ENCODE results near the gene GPR132. TPM values are rescaled to one million over a fixed set of nuclear protein-coding genes. Genes with fewer than 3 reads are reported as not detected.

The GPR132 gene
- total RNA-seq, 1 donor from 2014 or later, result 0.29 TPM

DNA sequence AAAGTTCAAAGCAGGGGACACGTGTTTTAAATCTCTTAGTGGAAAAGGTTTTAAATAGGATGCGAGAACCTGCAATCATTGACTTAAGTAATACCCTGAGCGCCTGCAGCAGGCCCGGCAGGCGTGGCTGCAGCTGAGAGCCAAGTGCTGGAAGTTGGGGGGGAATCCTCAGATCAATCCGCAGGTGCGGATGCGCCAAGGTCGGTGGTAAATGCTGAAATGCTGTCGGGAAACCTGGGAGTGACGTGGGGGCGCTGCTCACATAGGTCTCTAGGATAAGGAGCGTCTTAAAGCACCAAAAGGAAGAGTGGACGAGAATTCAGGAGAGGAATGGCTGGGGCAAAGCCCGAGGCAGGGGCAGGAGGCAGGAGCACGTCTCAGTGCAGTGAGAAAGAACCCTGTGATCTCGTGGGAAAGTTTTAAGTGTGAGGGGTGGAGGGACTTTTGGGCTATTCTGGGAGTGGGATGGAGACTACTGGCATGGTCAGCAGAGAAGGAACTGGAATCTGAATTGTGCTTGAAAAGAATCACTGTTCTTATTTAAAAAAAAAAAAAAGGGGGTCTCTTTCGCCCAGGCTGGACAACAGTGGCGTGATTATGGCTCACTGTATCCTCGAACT, 43.5 kb downstream of the GPR132 start:
- H3K4me3 ChIP-seq (ENCODE audit: low read depth, low read length), result peak overlapping the region; percentile 93
- DNase-seq (ENCODE audit: low read depth), result no peak
- TF ChIP-seq, protein P1, sequence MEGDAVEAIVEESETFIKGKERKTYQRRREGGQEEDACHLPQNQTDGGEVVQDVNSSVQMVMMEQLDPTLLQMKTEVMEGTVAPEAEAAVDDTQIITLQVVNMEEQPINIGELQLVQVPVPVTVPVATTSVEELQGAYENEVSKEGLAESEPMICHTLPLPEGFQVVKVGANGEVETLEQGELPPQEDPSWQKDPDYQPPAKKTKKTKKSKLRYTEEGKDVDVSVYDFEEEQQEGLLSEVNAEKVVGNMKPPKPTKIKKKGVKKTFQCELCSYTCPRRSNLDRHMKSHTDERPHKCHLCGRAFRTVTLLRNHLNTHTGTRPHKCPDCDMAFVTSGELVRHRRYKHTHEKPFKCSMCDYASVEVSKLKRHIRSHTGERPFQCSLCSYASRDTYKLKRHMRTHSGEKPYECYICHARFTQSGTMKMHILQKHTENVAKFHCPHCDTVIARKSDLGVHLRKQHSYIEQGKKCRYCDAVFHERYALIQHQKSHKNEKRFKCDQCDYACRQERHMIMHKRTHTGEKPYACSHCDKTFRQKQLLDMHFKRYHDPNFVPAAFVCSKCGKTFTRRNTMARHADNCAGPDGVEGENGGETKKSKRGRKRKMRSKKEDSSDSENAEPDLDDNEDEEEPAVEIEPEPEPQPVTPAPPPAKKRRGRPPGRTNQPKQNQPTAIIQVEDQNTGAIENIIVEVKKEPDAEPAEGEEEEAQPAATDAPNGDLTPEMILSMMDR (conservative IDR thresholded peaks at IDR 0.05; ENCODE audit: low read depth, low read length), result peak; percentile 22

DNA sequence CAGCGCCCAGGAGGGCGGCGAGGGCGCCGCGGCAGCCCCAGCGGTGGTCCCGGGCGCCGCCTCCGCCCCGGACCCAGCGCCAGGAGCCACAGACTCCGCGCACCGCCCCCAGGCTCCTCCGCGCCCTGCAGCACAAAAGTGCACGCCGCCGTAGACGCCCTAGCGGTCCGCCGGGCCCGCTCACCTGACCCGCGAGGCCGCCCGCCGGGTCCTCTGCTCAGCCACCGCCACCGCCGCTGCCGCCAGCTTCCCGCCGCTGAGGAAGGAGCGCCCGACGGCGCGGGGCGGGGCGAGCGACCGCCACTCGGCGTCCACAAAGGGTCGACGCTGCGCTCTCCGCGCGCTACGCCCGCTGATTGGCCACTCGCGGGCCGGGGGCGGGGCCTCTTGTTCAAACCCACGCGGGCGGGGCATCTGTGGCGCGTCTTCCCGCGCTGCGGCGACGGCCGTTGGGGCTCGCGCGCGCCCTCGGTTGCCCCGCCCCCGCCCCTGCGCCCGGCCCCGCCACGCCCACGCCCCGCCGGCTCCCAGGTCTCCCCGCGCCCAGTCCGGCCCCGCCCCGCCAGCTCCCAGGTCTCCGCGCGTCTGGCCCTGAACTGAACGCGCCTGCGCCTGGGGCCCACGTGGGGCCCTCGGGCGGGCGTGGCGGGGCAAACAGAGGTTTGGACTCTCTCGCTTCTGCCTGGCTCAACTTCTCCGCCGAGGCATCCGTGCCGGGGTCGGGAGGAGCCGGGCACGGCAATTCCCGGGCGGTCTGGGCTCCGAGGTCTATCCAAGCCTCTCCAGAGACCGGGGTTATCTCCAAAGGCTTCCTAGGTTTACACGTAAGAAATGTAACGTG, 44.2 kb downstream of the GPR132 start, which contains the start of gene CDCA4:
CDCA4 (minus strand) TSS at position 269 of the 841 bp plus-strand sequence. CDS start 9,154 bp downstream, outside the sequence.
- TF ChIP-seq, protein P1 (conservative IDR thresholded peaks at IDR 0.05; ENCODE audit: low read depth, low read length), result no peak
- peak within 1 kb of the TSS; percentile 93 for H3K4me3 ChIP-seq (ENCODE audit: low read depth, low read length)
- DNase-seq (ENCODE audit: low read depth), result no peak

DNA sequence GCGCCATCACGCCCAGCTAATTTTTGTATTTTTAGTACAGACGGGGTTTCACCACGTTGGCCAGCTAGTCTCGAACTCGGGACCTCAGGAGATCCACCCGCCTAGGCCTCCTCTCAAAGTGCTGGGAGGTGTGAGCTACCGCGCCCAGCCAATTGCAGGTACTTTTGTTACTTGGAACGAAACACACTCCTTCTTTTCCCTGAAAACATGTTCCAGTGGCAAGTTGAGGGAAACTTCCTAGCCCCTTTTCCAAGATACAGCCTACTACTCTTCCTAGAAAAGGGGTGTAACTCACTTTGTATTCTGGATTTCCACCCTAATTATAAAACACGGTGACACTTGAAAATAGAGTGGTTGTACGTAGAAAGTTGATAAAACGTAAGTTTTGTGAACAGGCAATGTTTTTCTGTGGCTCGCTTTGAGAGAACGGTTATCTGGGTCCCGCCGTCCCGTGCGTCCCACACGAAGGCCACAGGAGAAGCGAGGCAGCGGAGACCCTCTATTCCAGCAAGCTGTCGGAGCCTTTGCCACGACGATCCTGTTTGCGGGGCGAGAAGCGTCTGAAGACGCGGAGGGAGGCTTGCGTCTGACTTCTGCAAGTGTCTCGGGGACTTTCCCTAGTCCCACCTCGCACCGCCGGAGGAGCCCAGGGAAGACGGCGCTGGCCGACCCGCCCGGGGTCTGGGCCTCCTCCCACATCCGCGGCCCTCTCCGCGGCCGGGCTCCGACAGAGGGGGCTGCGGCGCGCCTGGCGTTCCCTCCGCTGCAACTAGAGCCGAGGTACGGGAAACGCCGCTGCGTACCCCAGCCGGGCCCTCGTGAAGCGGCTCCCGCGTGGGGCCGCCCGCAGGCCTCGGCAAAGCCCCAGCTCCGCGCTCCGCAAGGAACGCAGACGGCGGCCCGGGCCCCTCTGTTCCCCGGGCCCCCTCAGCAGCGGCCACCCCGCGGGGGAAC, 45.1 kb downstream of the GPR132 start:
- TF ChIP-seq, protein P1 (conservative IDR thresholded peaks at IDR 0.05; ENCODE audit: low read depth, low read length), result no peak
- no peak for DNase-seq (ENCODE audit: low read depth)
- peak overlapping the region; percentile 76 for H3K4me3 ChIP-seq (ENCODE audit: low read depth, low read length)

DNA sequence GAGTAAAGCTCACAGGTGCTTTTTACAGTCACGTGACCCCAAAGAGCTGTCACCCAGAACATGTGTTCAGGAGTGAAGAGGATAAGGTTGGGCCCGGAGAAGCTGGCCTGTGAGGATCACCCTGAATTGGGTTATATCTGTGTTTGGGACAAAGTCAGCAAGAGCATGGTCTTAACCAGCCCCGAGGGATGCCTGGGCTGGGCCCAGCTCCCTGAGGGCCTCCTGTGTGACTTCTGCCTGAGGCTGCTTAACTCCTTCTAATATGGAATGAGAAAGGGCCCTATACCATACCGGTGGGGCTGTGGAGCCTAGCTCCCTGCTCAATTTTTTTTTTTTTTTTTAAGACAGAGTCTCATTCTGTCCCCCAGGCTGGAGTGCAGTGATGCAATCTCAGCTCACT, 46.8 kb downstream of the GPR132 start:
- TF ChIP-seq, protein P1 (conservative IDR thresholded peaks at IDR 0.05; ENCODE audit: low read depth, low read length), result no peak
- no peak overlapping the region for H3K4me3 ChIP-seq (ENCODE audit: low read depth, low read length)
- DNase-seq (ENCODE audit: low read depth), result no peak

DNA sequence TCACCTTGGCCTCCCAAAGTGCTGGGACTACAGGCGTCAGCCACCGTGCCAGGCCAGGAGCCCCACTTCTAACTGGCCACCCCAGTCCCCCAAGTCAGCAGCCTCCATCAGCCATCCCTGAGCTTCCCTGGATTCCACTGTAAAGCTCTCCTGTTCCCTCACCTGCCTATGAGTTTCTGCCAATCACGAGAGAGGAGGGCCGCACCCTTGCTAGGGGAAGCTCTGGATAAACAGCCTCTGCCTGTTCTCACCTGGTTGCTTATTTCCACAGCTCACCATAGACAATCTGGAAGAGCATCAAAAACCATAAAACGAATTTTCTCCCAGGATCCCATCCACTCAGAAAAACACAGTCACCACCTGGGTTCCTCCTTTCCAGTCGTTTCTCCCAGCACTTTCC, 49.3 kb downstream of the GPR132 start:
- TF ChIP-seq, protein P1 (conservative IDR thresholded peaks at IDR 0.05; ENCODE audit: low read depth, low read length), result no peak
- no peak overlapping the region for H3K4me3 ChIP-seq (ENCODE audit: low read depth, low read length)
- no peak for DNase-seq (ENCODE audit: low read depth)

DNA sequence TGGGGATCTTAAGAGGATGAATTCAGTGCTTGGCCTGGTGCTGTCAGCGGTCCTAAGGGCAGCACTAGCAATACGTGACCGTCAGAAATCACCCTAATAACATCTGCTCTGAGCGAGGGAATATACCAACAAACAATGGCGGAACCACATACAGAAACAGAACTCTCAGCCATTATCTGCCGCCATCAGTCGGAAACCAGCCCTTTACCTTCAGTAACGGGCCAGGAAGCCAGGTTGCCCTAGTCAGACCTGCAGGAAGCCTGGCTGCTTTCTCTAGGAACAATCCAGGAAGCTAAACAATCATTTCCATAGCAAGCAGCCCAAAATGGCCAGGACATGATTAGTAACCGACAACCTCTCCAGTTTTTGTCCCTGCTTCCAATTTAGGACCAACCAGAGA, 50.0 kb downstream of the GPR132 start:
- TF ChIP-seq, protein P1 (conservative IDR thresholded peaks at IDR 0.05; ENCODE audit: low read depth, low read length), result no peak
- DNase-seq (ENCODE audit: low read depth), result no peak
- no peak overlapping the region for H3K4me3 ChIP-seq (ENCODE audit: low read depth, low read length)

All from epithelial cell of proximal tubule (primary cell).